HFF-Myc (cell line): ENCODE data around the gene IGFALS.

ENCODE experiments used
- DNase-seq: peaks from one replicate; pipeline ENCODE4 v3.0.0-alpha.2; 2011; ENCODE audit warnings: low read depth; ENCODE audit errors: extremely low read depth
- H3K4me3 ChIP-seq: replicated peaks from 2 replicates; pipeline ENCODE4 v1.5.1; 2011; ENCODE audit warnings: low read depth, mild to moderate bottlenecking, control low read depth, low read length
- TF ChIP-seq, protein P1 (sequence below): IDR thresholded peaks from 2 replicates; pipeline ENCODE4 v1.5.1; 2012; ENCODE audit warnings: mild to moderate bottlenecking, low read depth, low read length, control low read depth; ENCODE audit errors: missing control alignments

The IGFALS gene

DNA sequence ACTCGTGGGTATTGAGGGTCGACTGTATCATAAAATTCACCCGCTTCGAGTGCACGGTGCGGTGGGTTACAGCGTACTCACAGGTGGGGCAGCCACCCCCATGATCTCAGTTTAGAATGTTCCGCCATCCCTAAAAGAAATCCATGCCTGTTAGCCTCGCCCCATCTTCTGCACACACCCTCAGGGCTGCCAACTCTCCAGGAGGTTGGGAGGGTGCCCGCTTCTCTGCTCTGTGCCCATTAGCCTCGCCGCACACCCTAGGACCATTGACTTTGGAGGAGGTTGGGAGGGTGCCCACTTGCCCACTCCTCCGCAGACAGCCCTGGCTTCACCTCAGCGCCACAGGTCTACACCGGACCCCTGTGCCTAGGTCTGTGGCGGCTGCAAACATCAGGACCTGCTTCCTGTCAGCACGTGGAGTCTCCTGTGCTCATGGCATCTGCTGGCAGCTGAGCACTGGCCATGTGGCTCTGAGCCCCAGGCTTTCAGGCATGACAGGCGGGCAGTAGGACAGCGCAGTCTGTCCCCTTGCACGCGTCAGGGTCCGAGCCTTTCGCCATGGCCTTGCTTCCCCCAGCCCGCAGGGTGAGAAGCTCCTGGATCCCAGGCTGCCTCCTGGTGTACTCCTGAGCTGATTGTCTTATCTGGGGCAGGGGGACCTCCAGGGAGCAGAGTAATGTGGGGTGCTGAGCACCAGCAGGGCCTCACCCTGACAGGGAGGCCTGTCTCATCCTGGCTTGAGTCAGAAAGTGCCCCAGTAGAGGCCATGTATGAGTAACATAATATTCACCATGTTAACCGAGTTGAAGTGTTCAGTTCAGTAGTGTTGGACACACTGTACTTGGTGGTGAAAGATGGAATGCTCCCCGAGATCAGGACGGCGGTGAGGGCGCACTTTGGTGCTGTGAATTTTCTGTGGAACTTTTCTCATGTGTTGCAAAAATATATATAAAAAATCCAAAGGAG is 44.1 kb downstream of the IGFALS start:
- H3K4me3 ChIP-seq = no peak overlapping the region
- DNase-seq = no peak
- TF ChIP-seq, protein P1, sequence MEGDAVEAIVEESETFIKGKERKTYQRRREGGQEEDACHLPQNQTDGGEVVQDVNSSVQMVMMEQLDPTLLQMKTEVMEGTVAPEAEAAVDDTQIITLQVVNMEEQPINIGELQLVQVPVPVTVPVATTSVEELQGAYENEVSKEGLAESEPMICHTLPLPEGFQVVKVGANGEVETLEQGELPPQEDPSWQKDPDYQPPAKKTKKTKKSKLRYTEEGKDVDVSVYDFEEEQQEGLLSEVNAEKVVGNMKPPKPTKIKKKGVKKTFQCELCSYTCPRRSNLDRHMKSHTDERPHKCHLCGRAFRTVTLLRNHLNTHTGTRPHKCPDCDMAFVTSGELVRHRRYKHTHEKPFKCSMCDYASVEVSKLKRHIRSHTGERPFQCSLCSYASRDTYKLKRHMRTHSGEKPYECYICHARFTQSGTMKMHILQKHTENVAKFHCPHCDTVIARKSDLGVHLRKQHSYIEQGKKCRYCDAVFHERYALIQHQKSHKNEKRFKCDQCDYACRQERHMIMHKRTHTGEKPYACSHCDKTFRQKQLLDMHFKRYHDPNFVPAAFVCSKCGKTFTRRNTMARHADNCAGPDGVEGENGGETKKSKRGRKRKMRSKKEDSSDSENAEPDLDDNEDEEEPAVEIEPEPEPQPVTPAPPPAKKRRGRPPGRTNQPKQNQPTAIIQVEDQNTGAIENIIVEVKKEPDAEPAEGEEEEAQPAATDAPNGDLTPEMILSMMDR = no peak

DNA sequence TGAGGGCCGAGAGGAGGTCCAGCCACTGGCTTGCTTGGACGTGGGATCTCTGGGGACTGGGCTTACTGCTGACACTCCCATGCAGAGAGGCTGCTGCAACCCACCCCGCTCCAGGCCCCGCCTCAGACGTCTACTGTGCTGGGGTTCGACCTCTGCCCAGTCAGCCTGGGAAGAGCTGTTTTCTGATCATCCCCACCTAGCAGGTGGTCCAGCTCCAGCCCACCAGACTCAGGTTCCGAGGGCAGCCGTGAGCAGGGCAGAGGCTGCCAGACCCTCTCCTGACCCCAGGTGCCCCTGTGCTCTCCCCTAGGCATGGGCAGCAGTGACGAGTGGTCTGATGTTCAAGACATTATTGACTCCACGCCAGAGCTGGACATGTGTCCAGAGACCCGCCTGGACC is 45.6 kb downstream of the IGFALS start:
- TF ChIP-seq, protein P1 = no peak
- DNase-seq = no peak
- no peak overlapping the region for H3K4me3 ChIP-seq

DNA sequence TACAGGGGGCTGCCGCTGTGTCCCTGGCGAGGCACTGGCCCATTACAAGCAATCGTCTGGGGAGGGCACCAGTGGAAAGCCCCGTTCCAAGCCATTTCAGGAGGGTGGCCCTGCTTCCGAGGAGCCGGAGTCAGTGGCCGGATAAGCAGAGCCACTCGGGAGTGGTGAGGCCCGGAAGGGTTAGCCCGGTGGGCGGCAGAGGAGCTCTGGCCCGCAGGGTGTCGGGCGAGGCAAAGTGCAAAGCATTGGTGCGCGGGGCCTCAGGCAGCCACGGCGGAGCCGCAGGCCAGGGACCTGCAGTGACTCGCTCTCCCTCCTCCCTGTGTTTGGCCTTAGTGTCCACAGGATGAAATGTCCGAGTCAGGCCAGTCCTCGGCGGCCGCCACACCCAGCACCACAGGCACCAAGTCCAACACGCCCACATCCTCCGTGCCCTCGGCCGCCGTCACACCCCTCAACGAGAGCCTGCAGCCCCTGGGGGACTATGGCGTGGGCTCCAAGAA is 46.8 kb downstream of the IGFALS start:
- DNase-seq = no peak
- TF ChIP-seq, protein P1 = no peak
- no peak overlapping the region for H3K4me3 ChIP-seq

DNA sequence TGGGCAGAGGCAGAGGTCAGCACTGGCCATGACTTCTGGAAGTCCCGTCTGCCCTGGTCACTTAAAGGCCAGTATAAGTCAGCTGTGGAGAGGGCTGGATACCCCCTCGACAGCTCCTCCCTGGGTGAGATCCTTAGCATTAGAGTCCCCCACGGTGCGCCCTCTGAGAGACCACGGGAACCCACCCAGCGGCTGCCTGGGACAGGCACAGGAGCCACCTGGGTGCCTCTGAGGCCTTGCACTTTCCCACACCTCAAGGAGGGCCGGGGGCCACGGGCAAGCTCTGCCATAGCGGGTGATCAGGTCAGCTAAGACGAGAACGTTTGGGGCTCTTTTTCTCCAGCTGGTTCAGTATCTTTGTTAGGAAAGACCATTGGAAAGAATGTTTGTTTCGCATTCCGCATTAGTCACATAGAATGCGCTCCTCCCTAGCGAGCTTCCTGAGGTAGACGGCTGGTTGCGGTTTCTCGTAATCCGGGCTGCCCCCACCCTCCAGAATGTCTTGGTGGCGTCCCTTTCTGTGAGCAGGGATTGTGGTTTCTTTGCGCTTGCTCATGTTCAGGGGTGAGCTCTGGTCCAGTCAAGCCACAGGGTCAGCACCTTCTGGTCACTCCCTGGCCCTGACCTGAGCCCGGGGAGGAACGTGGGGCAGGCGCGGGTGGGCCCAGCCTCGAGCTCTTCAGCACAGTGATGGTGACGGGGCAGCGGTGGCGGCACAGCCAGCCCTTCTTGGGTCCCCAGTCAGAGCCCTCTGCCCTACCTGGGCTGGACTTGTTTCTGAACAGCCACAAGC is 47.4 kb downstream of the IGFALS start:
- TF ChIP-seq, protein P1 = no peak
- H3K4me3 ChIP-seq = no peak overlapping the region
- DNase-seq = no peak

DNA sequence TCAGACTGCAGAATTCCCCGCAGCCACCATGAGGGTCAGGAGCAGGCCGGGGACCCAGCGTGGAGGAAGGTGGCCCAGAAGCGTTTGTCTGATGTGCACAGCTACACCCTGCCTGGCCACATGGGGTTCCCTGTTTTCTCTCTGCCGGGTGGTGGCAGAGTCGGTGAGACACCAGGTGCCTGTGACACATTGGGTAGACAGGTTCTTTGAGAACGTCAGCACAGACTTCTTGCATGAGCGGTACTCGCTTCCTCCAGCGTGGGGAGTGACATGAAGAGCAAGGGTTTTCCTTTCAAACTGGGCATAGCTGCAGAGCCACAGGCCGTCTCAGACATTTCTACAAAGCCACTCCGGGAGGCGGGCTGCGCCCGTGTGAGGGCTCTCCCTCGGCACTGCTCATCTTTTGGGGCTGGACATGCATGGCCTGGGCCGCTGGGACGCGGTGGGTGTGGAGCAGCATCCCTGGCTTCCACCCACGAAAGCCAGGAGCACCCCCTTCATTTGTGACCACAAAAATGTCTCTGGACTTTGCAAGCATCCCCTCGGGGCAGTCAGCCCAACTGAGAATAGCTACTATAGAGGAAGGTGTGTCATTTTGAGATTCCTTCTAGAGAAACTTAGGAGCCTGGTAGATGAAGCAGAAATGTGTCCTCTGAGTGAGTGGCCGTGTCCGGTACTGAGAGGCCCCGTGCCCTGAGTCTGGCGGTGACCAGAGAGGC is 48.2 kb downstream of the IGFALS start:
- TF ChIP-seq, protein P1 = no peak
- no peak overlapping the region for H3K4me3 ChIP-seq
- no peak for DNase-seq

DNA sequence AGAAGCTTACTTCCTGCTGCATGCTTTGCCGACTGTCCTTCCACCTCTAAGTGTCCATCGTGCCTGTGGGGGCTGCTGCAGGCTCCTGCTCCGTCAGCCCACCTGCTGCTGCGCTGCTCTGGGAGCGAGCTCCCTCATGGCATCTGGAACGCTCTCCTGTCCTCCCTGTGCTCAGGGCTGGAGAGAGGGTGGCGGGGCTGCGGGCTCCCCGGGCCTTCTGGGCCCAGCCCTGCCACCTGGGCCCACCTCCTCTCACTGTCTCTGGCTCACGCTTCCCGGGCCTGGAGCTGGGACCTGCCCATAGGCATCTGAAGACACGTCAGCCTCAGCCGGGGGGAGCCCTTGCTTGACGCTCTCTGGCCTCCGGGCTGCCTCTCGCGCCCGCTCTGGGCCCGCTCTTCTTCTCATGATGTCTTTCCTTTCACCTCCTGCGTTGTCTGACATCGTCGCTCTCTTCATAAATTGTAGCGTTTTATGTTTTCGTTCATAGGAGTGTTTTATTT is 49.1 kb downstream of the IGFALS start:
- TF ChIP-seq, protein P1 = no peak
- DNase-seq = no peak
- no peak overlapping the region for H3K4me3 ChIP-seq
